T-helper 1 cell treated with Interleukin-12 subunit alpha and Interleukin-12 subunit beta and Interleukin-4 antibody, amounts not matched to agents 30 μg/mL and 1 μg/mL, for 36 hours (primary cell): ENCODE data around the gene SNX21.

Experiments
- H3K27ac Mint-ChIP-seq: one replicate; pipeline ENCODE4 v1.8.0; 2021; ENCODE audit warnings: mild to moderate bottlenecking, mixed read lengths
- H3K27me3 Mint-ChIP-seq: one replicate; pipeline ENCODE4 v1.8.0; 2021; ENCODE audit warnings: low read depth, mixed read lengths
- H3K36me3 Mint-ChIP-seq: one replicate; pipeline ENCODE4 v1.8.0; 2021; ENCODE audit warnings: low read depth, mixed read lengths
- H3K4me1 Mint-ChIP-seq: one replicate; pipeline ENCODE4 v1.8.0; 2021; ENCODE audit warnings: low read depth, mixed read lengths
- H3K4me3 Mint-ChIP-seq: one replicate; pipeline ENCODE4 v1.8.0; 2021; ENCODE audit warnings: mild to moderate bottlenecking, moderate library complexity, mixed read lengths
- H3K9me3 Mint-ChIP-seq: one replicate; pipeline ENCODE4 v1.8.0; 2021; ENCODE audit warnings: mixed read lengths

The SNX21 gene

DNA sequence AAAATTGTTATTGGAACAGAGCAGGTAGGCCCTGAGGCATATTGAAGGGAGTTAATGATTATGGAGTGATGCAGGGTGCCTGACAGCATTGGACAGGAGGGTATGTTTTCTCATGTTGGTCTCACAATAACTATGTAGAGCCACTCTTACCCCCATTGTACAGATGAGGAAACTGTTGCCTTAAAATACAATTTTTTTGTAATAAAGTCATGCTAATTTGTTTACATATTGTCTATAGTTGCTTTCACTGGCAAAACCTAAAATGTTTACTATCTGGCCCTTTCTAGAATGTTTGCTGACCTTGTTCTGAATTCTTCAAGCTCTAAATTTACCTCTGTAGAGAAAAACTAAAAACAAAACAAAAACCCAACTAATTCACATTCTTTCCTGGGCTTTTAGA lies 17.9 kb downstream of the SNX21 start:
- H3K27me3 Mint-ChIP-seq: no peaks in the 10 kb centered on the region
- peaks cover 14% of the 10 kb centered on the region for H3K4me1 Mint-ChIP-seq
- no peaks in the 10 kb centered on the region for H3K9me3 Mint-ChIP-seq
- peaks cover 18% of the 10 kb centered on the region for H3K36me3 Mint-ChIP-seq
- no peak overlapping the region for H3K4me3 Mint-ChIP-seq
- H3K27ac Mint-ChIP-seq: no peak overlapping the region

DNA sequence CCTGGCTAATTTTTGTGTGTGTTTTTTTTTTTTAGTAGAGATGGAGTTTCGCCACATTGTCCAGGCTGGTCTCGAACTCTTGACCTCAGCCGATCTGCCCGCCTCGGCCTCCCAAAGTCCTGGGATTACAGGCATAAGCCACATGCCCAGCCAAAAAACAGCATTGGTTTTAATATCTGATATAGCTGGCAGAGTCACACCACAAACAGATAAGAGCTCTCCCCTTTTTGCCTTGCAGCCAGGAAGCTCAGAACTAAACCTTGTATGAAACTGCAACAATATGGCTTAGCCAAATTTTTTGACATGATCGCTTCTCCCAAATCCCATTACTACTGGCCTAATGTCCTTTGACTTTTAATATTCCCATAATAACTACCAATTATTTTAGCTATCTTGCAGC lies 18.7 kb downstream of the SNX21 start:
- Mint-ChIP-seq H3K4me3 (no peak overlapping the region), H3K4me1 (peaks cover 16% of the 10 kb centered on the region), H3K9me3 (no peaks in the 10 kb centered on the region), H3K27ac (no peak overlapping the region), H3K27me3 (no peaks in the 10 kb centered on the region), H3K36me3 (peaks cover 17% of the 10 kb centered on the region)

GRCh38 chr20:45853484-45853883 lies 19.9 kb downstream of the SNX21 start:
- Mint-ChIP-seq H3K4me3 (no peak overlapping the region), H3K36me3 (peaks cover 17% of the 10 kb centered on the region), H3K4me1 (peaks cover 24% of the 10 kb centered on the region), H3K27ac (no peak overlapping the region), H3K9me3 (no peaks in the 10 kb centered on the region), H3K27me3 (no peaks in the 10 kb centered on the region)

DNA sequence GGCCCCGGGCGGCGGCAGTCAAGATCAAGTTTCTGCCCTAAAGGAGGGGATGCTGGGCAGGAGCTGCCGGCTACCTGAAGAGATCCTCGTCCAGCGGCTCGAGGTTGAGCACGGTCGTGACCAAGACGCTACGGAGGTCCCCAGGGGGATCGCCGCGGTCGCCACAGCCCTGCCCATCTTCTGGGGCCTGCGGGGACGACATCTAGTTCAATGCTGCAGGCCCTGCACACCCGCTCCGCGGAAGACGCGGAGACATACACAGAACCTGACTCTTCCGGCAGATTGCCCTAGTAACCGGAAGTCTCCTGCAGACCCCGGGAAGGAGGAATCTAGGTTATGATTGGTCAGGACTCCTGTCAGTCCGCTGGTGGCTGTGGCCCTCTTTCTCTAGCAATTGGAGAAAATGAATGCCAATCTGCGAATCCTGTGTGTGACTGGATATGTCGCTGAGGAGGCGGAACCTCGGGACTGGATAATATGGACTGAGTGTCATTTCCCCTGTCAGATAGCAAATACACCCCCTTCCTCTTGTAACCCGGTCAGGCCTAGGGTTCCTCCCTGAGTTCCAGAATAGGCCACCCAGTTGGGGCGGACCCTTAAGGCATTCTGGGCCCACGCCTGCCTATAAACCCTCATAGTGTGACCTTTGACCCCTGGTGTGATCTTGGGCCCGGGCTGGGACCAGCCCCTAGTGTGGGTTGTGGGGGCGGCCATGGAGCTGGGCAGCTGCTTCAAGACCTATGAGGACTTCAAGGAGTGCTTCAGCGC lies 23.7 kb downstream of the SNX21 start, which contains the start of the genes ACOT8 and ZSWIM3:
Gene ACOT8 (minus strand): TSS at position 279 of the 768 bp plus-strand sequence. CDS start 77 bp downstream, at position 202.
Gene ZSWIM3 (plus strand): TSS at position 501 of the 768 bp plus-strand sequence. CDS start 212 bp downstream, at position 713.
- peak within 1 kb of the TSS; percentile 97 for H3K4me3 Mint-ChIP-seq
- H3K36me3 Mint-ChIP-seq: peaks cover 9% of the 10 kb centered on the region
- no peaks in the 10 kb centered on the region for H3K27me3 Mint-ChIP-seq
- H3K9me3 Mint-ChIP-seq: no peaks in the 10 kb centered on the region
- peaks cover 34% of the 10 kb centered on the region for H3K4me1 Mint-ChIP-seq
- H3K27ac Mint-ChIP-seq: peak within 1 kb of the TSS; percentile 99

DNA sequence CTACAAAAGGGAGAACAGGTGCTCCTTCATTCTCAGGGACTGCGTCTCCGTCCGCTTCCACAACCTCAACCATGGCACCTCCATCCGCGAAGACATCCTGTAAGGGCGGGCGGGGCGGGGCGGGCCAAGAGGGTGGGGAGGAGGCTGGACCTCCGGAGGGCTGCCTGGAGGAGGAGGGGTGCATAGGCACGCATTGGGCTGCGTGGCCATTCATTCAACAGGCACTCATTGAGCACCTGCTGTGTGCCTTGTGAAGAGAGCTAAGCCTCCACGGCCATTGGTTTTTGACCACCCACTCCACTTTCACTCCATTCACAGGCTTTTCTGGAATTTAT lies 24.2 kb downstream of the SNX21 start:
- Mint-ChIP-seq H3K4me1 (peaks cover 34% of the 10 kb centered on the region), H3K36me3 (peaks cover 7% of the 10 kb centered on the region), H3K27ac (peak overlapping the region; percentile 99), H3K27me3 (no peaks in the 10 kb centered on the region), H3K4me3 (peak overlapping the region; percentile 97), H3K9me3 (no peaks in the 10 kb centered on the region)

- Mint-ChIP-seq H3K36me3 (peaks cover 10% of the 10 kb centered on the region), H3K4me3 (no peak overlapping the region), H3K27me3 (no peaks in the 10 kb centered on the region), H3K27ac (no peak overlapping the region), H3K4me1 (peaks cover 32% of the 10 kb centered on the region), H3K9me3 (no peaks in the 10 kb centered on the region)
These were observed 26.3 kb downstream of the SNX21 start for GRCh38 chr20:45859916-45860315.

- Mint-ChIP-seq H3K27ac (no peak overlapping the region), H3K27me3 (no peaks in the 10 kb centered on the region), H3K36me3 (peaks cover 10% of the 10 kb centered on the region), H3K4me3 (no peak overlapping the region), H3K9me3 (no peaks in the 10 kb centered on the region), H3K4me1 (peaks cover 28% of the 10 kb centered on the region)
These were observed 27.1 kb downstream of the SNX21 start for GRCh38 chr20:45860560-45861220.

- Mint-ChIP-seq H3K27me3 (no peaks in the 10 kb centered on the region), H3K27ac (no peak overlapping the region)
These were observed 27.8 kb downstream of the SNX21 start for GRCh38 chr20:45861221-45862075.

DNA sequence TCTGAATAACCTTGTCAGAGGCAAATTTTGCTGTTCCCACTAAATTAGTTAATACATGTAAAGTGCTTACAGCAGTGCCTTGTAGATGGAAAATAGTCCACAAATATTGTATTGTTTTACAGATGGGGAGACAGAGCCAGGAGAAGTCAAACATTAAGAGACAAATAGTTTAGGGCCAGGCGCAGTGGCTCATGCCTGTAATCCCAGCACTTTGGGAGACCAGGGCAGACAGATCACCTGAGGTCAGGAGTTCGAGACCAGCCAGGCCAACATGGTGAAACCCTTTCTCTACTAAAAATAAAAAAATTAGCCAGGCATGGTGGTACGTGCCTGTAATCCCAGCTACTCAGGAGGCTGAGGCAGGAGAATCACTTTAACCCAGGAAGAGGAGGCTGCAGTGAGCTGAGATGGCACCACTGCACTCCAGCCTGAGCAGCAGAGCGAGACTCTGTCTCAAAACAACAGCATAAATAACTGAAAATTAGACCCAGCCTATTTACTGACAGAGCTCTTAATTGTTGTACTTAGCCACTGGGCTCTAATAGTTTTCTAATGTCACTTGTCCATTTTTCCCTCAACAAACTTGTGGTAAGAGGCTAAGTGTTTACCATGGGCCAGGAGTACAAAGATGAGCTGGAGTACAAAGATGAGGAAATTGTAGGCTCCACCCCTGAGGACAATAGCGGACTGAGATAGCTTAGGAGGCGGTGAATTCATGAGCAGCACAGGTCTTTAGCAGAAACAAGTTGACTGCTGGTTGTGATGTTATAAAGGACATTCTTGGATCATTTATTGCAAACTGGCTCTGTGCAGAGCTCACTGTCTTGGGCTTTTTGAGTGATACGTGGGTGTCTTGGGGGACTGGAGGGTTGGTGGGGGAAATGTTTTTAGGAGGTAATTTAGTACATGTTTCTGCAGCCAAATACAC lies 30.2 kb downstream of the SNX21 start:
- no peaks in the 10 kb centered on the region for H3K27me3 Mint-ChIP-seq
- H3K27ac Mint-ChIP-seq: no peak overlapping the region
- peaks cover 6% of the 10 kb centered on the region for H3K36me3 Mint-ChIP-seq
- H3K4me1 Mint-ChIP-seq: peaks cover 12% of the 10 kb centered on the region
- no peaks in the 10 kb centered on the region for H3K9me3 Mint-ChIP-seq
- H3K4me3 Mint-ChIP-seq: no peak overlapping the region

More at GRCh38 chr20:45861221-45862075, 27.8 kb downstream of the SNX21 start:
- peaks cover 23% of the 10 kb centered on the region for H3K4me1 Mint-ChIP-seq
- H3K36me3 Mint-ChIP-seq: peaks cover 10% of the 10 kb centered on the region
- H3K4me3 Mint-ChIP-seq: no peak overlapping the region
- no peaks in the 10 kb centered on the region for H3K9me3 Mint-ChIP-seq

DNA sequence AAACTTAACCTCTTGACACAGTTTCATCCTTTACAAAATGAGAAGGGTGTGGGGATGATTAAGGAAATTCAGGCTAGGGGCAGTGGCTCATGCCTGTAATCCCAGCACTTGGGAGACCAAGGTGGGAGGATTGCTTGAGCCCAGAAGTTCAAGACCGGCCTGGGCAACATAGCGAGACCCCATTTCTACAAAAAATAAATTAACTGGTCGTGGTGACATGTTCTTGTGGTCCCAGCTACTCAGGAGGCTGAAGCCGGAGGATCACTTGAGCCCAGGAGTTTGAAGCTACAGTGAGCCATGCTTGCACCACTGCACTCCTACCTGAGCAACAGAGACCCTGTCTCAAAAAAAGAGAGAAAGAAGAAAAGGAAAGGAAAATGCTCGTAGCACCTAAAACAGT lies 32.9 kb downstream of the SNX21 start:
- no peaks in the 10 kb centered on the region for H3K27me3 Mint-ChIP-seq
- H3K36me3 Mint-ChIP-seq: peaks cover 3% of the 10 kb centered on the region
- peaks cover 5% of the 10 kb centered on the region for H3K4me1 Mint-ChIP-seq
- no peak overlapping the region for H3K27ac Mint-ChIP-seq
- no peaks in the 10 kb centered on the region for H3K9me3 Mint-ChIP-seq
- H3K4me3 Mint-ChIP-seq: no peak overlapping the region

- Mint-ChIP-seq H3K4me1 (peaks cover 5% of the 10 kb centered on the region), H3K27me3 (no peaks in the 10 kb centered on the region), H3K27ac (no peak overlapping the region), H3K36me3 (peaks cover 5% of the 10 kb centered on the region), H3K9me3 (no peaks in the 10 kb centered on the region), H3K4me3 (no peak overlapping the region)
These were observed 33.7 kb downstream of the SNX21 start for GRCh38 chr20:45867136-45867818.

- H3K4me3 Mint-ChIP-seq: no peak overlapping the region
- no peaks in the 10 kb centered on the region for H3K9me3 Mint-ChIP-seq
- no peaks in the 10 kb centered on the region for H3K27me3 Mint-ChIP-seq
- no peak overlapping the region for H3K27ac Mint-ChIP-seq
- peaks cover 7% of the 10 kb centered on the region for H3K36me3 Mint-ChIP-seq
- H3K4me1 Mint-ChIP-seq: peaks cover 5% of the 10 kb centered on the region
These were observed 34.2 kb downstream of the SNX21 start for GRCh38 chr20:45867819-45868176.

DNA sequence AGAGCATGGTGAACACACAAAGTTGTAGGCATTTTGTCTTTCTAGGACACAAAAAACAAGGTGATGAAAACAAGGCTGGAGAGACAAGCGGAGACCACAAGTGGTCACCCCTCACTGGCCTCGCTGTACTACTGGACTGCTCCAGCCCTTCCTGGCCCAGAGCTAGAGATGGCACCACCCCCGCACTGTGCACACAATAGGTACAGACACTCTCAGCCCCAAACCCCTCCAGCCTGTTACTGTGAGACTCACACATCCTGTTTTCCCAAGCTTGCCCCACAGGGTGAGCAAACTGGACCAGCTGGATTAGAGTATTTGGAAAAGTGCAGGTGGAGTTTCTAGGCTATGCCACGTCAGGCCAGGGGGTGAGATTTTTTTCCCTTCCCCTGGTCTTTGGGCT lies 39.0 kb downstream of the SNX21 start:
- Mint-ChIP-seq H3K27ac (no peak overlapping the region), H3K4me3 (no peak overlapping the region), H3K27me3 (no peaks in the 10 kb centered on the region), H3K36me3 (peaks cover 8% of the 10 kb centered on the region), H3K9me3 (no peaks in the 10 kb centered on the region), H3K4me1 (peaks cover 1% of the 10 kb centered on the region)
